Pancreas (tissue), 10 donors: ENCODE results near the gene UBL5. TPM values are rescaled to one million over a fixed set of nuclear protein-coding genes. Genes with fewer than 3 reads are reported as not detected.
"Not testable (repeated sequence)": the region's sequence is repeated elsewhere in the genome, so short reads cannot be mapped to it uniquely, and the experiment has no call there.

ENCODE experiments used
- ATAC-seq, 4 donors: fragments of 200-7000 bp; cut with Tn5 transposase; one replicate each; pipeline versions ENCODE4 v1.8.0 to v1.9.1; 2020; ENCODE audit warnings: mild to moderate bottlenecking in 4 of 4, moderate library complexity in 4 of 4
- DNase-seq, 6 donors: peaks; one replicate each; pipeline ENCODE4 v3.0.0-alpha.2; 2020
- FAIRE-seq: peaks from 2 replicates; lab custom pipeline; 2012; peaks lifted over from hg19 to GRCh38; lab: Jason Lieb, UNC
- H3K27ac ChIP-seq, 4 donors: fragments of 200-600 bp; sonication (generic); 1 replicate in 3 of 4; 2 replicates in 1 of 4; pipeline versions ENCODE4 v1.5.0 to v1.8.0; 2020
- H3K27me3 ChIP-seq, 4 donors: fragments of 200-600 bp; one replicate each; pipeline ENCODE4 v1.8.0; 2021
- H3K36me3 ChIP-seq, 3 donors: fragments of 200-600 bp; sonication (generic) in 1 of 3; one replicate each; pipeline versions ENCODE4 v1.5.0 to v1.8.0; 2020 to 2021
- H3K4me1 ChIP-seq, 3 donors: fragments of 200-600 bp; one replicate each; pipeline ENCODE4 v1.8.0; 2021
- H3K4me3 ChIP-seq, 4 donors: fragments of 200-600 bp; sonication (generic) in 2 of 4; one replicate each; pipeline versions ENCODE4 v1.5.0 to v1.8.0; 2020 to 2021
- H3K9me3 ChIP-seq, 4 donors: fragments of 200-600 bp; one replicate each; pipeline ENCODE4 v1.8.0; 2021
- WGBS, 2 donors: extraction: QIAGEN DNeasy Blood & Tissue Kit; methylation state at CpG; one replicate each; pipeline ENCODE4 v1.1.7; 2013; 5-methylcytosine and 5-hydroxymethylcytosine counted together
- intact Hi-C, 3 donors: fragments of 100-400 bp; cut with DNase I; formaldehyde crosslinking; loops; one replicate each; pipeline versions ENCODE4 v1.11.1 to v1.14.2; 2022
- polyA plus RNA-seq, 2 donors: library from polyadenylated mRNA; stranded (reverse); fragments of 200-250 nt; gene quantifications; one replicate each; pipeline ENCODE4 v1.2.3, GENCODE V29; 2013
- total RNA-seq, 6 donors: library from RNA; stranded (reverse); fragmentation: NEBNext Ultra II Directional in 4 of 6; extraction: Animal tissue kit (Norgen Biotek cat#: 25700) in 4 of 6; gene quantifications; one replicate each; pipeline versions ENCODE4 v1.2.1 to v1.2.4, GENCODE V29; 2021 to 2023
- TF ChIP-seq, protein P1 (sequence below), 4 donors: fragments of 200-600 bp; sonication (generic) in 3 of 4; IDR thresholded peaks; one replicate each; pipeline versions ENCODE4 v1.5.0 to v1.8.0; 2021; ENCODE audit warnings: antibody characterized with exemption in 4 of 4
- donor health status: healthy with polysubstance abuse.
- donor health status: DM: no; HTN: no; CAD: no; lungs with moderate emphysema.
- donor health status: DM: no; HTN: no; CAD: no.
- donor health status: control.
- donor health status: control.
- donor health status: Bipolar disorder and iron deficiency.
- donor health status: DM: yes; HTN: yes; CAD: no.
- donor health status: DM: no; HTN: no; CAD: no.
- donor health status: DM: no; HTN: no; CAD: no.
- donor health status: DM: yes; HTN: yes; CAD: no.

Gene UBL5
- total and polyA plus RNA-seq, 8 donors = 57.5 to 440 (median 102) TPM

DNA sequence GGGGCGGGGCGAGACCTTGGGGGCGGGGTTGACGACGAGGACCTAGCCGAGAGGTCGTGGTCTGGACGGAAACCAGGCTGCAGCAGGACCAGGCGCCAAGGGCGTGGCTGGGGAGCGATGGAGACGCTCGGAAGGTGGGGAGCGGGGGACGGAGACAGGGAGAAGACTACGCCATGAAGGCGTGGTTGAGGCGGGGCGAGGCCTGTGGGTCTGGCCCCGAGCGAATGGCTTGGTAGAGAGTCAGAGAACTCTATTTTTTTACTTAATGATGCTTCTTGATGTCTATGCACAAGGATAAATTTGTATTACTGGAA is 8.2 kb upstream of the UBL5 start:
- TF ChIP-seq, protein P1, sequence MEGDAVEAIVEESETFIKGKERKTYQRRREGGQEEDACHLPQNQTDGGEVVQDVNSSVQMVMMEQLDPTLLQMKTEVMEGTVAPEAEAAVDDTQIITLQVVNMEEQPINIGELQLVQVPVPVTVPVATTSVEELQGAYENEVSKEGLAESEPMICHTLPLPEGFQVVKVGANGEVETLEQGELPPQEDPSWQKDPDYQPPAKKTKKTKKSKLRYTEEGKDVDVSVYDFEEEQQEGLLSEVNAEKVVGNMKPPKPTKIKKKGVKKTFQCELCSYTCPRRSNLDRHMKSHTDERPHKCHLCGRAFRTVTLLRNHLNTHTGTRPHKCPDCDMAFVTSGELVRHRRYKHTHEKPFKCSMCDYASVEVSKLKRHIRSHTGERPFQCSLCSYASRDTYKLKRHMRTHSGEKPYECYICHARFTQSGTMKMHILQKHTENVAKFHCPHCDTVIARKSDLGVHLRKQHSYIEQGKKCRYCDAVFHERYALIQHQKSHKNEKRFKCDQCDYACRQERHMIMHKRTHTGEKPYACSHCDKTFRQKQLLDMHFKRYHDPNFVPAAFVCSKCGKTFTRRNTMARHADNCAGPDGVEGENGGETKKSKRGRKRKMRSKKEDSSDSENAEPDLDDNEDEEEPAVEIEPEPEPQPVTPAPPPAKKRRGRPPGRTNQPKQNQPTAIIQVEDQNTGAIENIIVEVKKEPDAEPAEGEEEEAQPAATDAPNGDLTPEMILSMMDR (IDR thresholded peaks at IDR 0.05) = no peak
- no peak for FAIRE-seq

DNA sequence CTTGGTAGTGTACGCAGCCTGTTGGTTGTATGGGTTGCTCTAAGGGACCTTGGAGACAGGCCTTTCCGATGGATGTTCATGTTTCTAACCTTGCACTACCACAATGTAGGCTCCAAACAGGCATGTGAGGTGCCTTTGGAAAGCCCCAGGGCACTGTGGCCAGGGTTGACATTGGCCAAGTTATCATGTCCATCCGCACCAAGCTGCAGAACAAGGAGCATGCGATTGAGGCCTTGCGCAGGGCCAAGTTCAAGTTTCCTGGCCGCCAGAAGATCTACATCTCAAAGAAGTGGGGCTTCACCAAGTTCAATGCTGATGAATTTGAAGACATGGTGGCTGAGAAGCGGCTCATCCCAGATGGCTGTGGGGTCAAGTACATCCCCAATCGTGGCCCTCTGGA is 7.7 kb upstream of the UBL5 start:
- H3K36me3 ChIP-seq, FAIRE-seq, H3K9me3 ChIP-seq, intact Hi-C loops, H3K27me3 ChIP-seq, H3K4me3 ChIP-seq, ATAC-seq: not testable (repeated sequence)
- peak overlapping the region in 3 of 4 donors; percentile 43 to 68 (median 62) for H3K27ac ChIP-seq
- DNase-seq = peak in 2 of 6 donors; percentile 34 to 41
- peaks cover 7 to 14% (median 8%) of the 10 kb centered on the region in 3 donors for H3K4me1 ChIP-seq
- WGBS, 2 donors = 84 to 91% methylated on average over 8 of the region's 8 CpGs

More for the DNA sequence above, 8.2 kb upstream of the UBL5 start:
- Histone ChIP-seq H3K9me3 (no peaks in the 10 kb centered on the region), H3K36me3 (no peaks in the 10 kb centered on the region), H3K27me3 (no peaks in the 10 kb centered on the region), H3K27ac (peak overlapping the region in 3 of 4 donors; percentile 43 to 68 (median 62)), H3K4me1 (peaks cover 7 to 14% (median 8%) of the 10 kb centered on the region in 3 donors), H3K4me3 (peak overlapping the region in 2 of 4 donors; percentile 17 to 30)
- ATAC-seq = no peak
- intact Hi-C loops = no loop called here
- DNase-seq = no peak
- WGBS, 2 donors = 1% methylated on average over 21 of the region's 21 CpGs

DNA sequence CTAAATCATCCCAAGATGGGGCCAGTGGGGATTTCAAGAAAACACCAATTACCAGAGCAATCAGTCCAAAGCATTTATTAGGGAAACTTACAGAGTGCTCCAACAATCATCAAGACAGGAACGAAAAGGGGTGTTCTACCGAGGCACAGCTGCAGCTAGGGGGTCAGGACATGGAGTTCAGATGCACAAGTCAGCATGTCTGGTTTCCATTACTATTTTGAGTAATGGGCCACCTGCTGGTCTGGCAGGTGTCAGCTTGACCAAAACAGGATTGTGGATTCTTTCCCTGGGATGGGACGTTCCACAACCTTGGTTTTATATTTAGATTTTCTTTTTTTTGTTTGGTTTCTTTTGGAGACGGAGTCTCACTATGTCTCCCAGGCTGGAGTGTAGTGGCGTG is 3.9 kb upstream of the UBL5 start:
- H3K27ac ChIP-seq = no peak overlapping the region
- intact Hi-C loops = no loop called here
- H3K36me3 ChIP-seq = no peaks in the 10 kb centered on the region
- no peak overlapping the region for H3K4me3 ChIP-seq
- no peak for DNase-seq
- no peak for FAIRE-seq
- TF ChIP-seq, protein P1 (IDR thresholded peaks at IDR 0.05) = no peak
- no peak for ATAC-seq
- 88 to 89% methylated on average over 5 of the region's 5 CpGs for WGBS, 2 donors
- peaks cover 0 to 13% (median 12%) of the 10 kb centered on the region in 3 donors for H3K4me1 ChIP-seq
- no peaks in the 10 kb centered on the region for H3K27me3 ChIP-seq
- H3K9me3 ChIP-seq = no peaks in the 10 kb centered on the region

DNA sequence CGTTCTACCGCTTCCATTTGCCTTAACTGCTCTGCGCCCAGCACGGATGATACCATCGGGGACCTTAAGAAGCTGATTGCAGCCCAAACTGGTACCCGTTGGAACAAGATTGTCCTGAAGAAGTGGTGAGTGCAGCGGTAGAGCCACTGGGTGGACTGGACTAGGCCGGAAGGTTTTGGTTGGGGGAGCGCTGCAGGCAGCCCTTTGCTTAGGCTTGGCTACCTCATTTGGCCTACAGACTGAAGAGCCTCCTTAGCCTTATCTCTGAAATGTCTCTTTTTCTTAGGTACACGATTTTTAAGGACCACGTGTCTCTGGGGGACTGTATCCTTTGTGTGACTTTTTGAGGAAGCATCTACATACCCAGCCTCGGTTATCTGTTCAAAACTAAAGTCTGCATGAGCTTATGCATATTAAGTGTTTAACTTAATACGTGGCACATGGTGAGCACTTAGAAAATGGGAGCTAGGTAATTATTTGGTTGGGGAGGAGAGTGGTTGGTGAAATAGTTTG is 889 bp downstream of the UBL5 start:
- Histone ChIP-seq H3K27me3 (no peaks in the 10 kb centered on the region), H3K4me1 (peaks cover 0 to 16% (median 12%) of the 10 kb centered on the region in 3 donors), H3K36me3 (no peaks in the 10 kb centered on the region), H3K9me3 (no peaks in the 10 kb centered on the region), H3K27ac (no peak overlapping the region), H3K4me3 (peak overlapping the region; percentile 87 to 96 (median 92))
- intact Hi-C loops = no loop called here
- 23 to 25% methylated on average over 13 of the region's 13 CpGs for WGBS, 2 donors
- no peak for ATAC-seq
- FAIRE-seq = no peak
- TF ChIP-seq, protein P1 (IDR thresholded peaks at IDR 0.05) = no peak
- DNase-seq = no peak

DNA sequence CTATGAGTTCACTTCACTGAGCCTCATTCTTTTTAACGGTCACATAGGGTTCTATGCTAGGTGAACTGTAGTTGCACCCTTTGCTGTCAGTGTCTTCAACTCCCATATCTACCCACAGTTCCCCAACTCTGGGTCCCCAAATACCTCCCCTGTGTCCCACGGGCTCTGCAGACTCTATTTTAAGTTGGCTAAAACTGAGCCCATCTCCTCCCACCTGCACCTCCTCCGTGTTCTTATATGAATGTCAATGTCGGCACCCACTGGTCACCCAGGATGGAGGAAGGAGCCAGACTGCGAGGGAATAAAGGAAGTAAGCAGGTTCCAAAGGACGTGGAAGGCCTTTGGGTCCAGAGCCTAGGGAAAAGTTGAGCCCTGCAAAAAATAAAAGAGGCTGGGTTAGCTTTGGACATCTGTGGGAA is 6.6 kb downstream of the UBL5 start:
- Histone ChIP-seq H3K4me3 (peak overlapping the region in 2 of 4 donors; percentile 93 to 94), H3K9me3 (no peaks in the 10 kb centered on the region), H3K36me3 (peaks cover 0 to 9% (median 0%) of the 10 kb centered on the region in 3 donors), H3K27ac (peak overlapping the region in 1 of 4 donors; percentile 42), H3K27me3 (no peaks in the 10 kb centered on the region), H3K4me1 (peaks cover 0 to 7% (median 0%) of the 10 kb centered on the region in 3 donors)
- TF ChIP-seq, protein P1 (IDR thresholded peaks at IDR 0.05) = no peak
- WGBS, 2 donors = 66 to 67% methylated on average over 6 of the region's 6 CpGs
- no peak for FAIRE-seq
- intact Hi-C loops = no loop called here
- no peak for ATAC-seq
- DNase-seq = no peak
